DMS153 treated with DMSO at 0.1 percent for 48 hours (cell line): Measurements from ENCODE around the gene TRMT11.
A peak's percentile ranks its signal among the peaks of the same experiment; 100 is the strongest.
"Not testable (repeated sequence)": the region's sequence is repeated elsewhere in the genome, so short reads cannot be mapped to it uniquely, and the experiment has no call there.

Source experiments
- DNase-seq: peaks from one replicate; lab custom pipeline; 2025; ENCODE audit not compliant: unreplicated experiment; lab: John Stamatoyannopoulos, UW

TRMT11 gene

DNA sequence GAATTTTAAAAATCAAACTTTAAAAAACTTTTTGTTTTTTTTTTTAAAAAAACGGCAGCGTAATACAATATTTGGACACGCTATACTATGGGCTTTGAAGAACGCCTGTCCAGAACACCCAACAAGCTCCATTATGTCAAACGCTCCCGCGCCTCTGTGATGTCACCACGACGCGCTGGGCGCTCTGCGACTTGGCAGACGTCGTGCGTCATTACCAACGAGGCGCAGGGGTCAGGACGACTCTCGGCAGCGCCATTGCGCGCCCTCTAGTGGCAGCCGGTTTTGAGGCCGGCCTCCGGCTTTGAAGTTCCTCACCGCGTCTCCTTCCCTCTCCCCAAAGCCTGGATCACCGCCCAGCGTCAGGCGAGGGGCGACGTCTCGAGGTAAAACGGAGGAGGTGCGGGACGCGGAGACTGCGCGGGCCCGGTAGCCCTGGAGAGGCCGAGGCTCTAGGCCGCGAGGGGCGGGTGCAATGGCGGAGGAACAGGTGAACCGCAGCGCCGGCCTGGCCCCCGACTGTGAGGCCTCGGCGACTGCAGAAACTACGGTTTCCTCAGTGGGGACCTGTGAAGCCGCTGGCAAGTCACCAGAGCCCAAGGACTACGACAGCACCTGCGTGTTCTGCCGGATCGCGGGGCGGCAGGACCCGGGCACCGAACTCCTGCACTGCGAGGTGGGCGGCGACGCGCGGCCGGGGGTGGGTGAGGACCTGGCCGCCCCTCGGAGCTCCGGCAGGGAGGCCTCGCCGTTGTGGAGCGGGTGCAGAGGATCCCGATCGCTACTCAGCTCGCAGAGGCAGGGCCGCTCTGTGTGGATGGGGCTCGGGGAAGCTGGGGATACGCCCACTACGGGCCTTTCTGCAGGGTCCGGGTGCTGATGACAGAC lies 29.6 kb upstream of the TRMT11 start, which contains the start of gene HINT3:
HINT3 (plus strand) TSS at position 265 of the 885 bp plus-strand sequence; CDS start at position 473, 208 bp downstream.
- DNase-seq, result peak; percentile 95

DNA sequence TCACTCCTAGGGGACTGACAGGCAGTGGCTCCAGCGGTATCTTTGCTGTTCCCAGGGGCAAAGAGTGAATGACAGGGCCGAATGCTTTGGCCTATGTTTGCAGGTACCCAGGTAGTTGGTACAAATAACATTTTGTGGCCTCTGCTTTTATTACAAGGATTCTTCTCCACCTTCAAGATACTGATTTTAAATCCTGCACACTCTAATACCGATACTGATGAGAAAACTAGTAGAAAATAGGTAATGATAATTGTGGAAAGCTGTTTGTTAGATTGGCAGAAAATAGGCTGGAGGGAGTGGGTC lies 29.0 kb upstream of the TRMT11 start:
- no peak for DNase-seq

DNA sequence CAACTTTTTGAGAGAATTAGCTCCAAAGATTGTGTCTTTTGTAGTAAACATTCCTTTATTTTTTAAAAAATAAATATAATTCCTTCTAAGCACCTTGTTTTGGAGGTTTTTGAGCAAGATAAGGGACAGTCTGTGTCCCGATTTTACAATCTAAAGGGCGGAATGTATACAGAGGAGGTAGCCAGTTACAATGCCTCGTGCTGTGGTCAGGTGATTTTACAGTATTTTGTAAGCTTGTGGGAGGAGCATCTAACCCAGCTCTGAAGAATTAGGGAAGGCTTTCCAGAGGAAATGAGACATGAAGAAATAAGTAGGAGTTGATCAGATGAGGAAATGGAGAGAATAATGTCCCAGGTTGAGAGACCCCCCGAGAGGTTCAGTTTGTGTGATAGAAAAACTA lies 28.5 kb upstream of the TRMT11 start:
- no peak for DNase-seq

DNA sequence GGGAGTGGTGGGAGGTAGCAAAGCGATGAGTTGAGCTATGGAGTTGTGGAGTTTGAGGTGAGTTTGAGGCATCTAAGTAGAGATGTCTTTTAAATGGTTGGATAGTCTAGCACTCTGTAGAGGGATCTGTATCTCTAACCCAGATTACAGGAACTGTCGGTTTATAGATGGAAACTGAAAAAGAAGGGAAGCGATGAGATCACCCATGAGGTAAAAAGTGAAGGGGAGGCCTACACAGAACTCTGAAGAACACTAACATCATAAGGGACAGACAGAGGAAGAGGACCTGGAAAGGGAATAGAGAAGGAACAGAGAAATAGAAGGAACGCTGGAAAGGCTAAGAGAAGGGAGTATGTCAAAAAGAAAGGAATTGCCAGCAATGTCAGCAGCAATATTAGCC lies 27.3 kb upstream of the TRMT11 start:
- DNase-seq, result no peak

DNA sequence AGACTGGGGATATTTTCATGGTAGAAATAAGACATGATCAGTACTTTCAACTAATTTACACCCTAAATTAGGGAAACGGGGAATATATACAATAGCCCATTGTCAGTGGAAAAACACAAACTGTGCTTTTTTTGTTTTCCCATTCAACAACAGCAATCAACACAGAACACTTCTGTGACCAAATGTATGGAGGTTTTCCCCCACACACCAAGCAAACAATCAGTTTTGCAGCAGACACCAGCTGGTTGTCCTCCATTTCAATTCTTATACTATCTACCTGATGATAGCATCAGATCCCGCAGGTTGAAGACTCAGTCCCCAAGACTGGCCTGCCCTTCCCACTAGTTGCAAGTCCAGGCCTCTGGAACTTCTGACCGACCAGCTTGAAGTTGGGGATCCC lies 25.2 kb upstream of the TRMT11 start:
- no peak for DNase-seq

DNA sequence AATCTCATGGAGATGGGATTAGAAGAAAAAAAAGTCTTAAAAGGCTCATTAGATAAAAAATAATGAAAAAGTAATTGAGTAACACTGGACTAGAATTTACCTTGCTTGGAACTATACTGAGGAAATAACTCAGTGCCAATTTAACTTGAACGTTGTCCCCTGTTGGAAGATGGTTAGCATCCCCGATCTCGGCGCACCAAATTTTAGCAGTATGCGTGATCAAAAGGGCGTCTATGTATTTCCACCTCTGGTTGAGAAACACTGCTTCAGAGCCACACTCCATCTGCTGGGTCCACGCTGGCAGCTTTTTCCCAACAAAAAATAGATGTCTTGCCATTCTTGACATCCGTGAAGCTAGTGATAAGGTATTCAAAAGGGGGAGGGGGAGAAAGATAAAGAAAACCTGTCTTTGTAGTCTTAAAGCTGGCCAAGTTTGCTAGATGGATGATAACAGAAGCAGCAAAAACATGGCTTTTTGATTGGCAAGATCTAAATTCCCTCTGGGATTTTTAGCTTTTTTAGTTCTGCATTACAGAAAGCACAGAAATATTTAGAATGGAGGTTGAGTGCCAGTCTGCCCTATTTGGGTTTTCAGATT lies 23.3 kb upstream of the TRMT11 start:
- DNase-seq, result no peak

DNA sequence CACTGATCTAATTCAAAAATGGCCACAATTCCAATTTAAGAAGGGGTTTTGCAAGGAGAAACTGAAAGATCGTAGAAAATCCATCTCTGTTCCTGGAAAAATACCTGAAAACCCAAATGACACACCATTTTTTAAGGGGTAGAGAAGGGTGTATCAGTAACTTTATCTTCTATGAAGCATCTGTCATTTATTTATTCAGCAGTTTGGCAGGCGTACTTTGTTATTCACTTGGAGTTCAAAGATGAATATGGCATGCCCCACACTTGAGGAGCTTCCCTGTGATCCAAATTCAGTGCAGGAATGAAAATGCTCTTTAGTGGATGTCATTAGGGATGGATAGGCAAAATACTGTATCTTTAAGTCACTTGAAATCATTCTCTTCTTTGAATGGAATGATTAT lies 22.5 kb upstream of the TRMT11 start:
- no peak for DNase-seq

DNA sequence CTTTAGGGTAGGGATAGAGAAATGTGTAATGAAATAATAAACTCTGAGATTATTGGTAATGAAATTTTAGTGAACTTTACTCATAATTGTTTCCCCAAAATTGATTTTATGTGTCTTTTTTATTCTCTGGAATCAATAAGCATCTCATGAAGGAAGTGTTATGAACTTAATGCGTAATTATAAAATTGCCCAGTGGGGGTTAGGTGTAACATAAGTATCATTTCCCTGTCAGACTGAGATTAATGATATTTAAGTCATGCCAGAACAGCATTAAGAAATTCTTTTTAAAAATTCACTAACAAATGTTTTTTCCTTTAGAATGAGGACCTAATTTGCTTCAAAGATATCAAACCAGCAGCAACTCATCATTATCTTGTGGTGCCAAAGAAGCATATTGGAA lies 19.8 kb upstream of the TRMT11 start:
- no peak for DNase-seq

DNA sequence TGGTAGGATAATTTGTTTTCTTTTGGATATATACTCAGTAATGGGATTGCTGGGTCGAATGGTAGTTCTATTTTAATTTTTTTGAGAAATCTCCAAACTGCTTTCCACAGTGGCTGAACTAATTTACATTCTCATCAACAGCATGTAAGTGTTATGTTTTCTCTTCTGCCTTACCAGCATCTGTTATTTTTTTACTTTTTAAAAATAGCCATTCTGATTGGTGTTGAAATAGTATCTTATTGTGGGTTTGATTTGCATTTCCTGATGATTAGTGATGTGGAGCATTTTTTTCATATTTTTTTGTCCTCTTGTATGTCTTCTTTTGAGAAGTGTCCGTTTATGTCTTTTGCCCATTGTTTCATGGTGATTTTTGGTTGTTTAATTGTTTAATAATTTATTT lies 17.8 kb upstream of the TRMT11 start:
- DNase-seq, result no peak

DNA sequence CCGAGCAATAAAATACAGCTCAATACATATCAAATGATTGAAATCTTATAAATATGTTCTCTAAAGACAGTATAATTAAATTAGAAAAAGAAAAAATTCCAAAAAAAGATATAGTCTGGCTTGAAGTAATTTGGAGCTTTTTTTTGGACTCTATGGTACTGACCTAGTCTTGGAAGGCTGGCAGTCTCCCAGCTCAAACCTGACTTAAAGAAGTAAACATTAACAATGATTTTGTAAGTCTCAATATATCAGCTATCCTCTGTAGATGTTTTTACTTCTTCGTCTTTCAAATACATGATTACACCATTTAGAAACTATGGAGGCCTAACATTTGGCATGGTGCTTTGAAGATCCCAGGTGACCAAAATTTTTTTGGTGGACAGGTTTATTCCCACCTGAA lies 15.6 kb upstream of the TRMT11 start:
- no peak for DNase-seq

DNA sequence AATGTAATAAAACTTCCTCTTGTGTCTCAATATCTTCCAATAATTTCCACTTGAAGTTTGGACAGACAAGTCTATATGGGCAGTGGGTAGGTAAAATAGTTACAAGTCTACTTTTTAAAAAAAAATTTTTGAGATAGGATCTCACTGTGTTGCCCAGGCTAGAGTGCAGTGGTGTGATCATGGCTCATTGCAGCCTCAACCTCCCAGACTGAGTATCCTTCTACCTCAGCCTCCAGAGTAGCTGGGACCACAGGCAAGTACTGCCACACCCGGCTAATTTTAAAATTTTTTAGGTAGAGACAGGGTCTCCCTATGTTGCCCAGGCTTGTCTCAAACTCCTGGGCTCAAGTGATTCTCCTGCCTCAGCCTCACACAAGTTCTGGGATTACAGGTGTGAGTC lies 13.9 kb upstream of the TRMT11 start:
- not testable (repeated sequence) for DNase-seq

DNA sequence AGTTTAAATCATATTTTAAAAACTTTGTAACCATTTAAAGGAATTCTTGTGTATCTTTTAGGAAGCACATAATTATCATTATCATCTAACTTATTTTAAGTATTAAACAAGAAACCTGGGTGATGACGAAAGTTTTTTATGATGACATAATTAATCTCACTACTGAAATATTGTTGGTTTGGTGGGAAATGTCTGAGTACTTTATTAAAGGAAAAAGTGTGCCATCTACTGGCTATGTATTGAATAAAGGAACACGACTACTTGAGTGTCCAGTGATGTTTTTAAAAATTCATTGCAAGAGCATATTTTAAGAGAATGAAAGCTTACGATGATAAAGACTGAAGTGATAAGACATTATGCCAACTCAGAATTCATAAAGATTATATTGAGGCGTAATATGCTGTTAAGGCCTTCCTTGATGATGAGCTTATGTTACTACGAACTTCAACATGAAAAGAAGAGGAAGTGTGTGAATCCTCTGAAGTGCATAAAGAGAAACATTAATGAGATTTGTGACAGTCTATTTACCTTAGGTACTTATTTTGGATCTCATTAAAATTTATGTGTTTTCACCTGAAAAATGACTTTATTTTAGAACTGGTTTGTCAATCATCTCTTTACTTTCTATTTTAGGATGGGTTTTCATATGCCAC lies 12.0 kb upstream of the TRMT11 start:
- DNase-seq, result peak; percentile 56

DNA sequence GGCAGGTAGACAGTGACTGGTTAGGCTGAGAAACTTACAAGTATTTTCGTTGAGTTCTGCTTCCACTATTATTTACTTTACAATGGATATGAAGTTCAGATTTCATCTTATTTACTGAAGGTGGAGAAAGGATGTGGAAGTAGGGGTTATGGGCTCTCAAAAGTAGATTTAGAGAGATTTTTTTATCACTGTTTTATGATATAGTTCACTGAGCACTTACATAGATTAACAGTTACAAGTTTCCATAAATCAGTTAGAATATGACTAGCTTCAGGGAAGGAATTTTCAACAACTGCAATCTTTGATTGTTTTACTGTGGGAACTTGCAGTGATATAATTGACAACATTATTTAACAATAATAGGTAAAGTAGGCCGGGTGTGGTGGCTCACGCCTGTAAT lies 7.2 kb upstream of the TRMT11 start:
- no peak for DNase-seq

DNA sequence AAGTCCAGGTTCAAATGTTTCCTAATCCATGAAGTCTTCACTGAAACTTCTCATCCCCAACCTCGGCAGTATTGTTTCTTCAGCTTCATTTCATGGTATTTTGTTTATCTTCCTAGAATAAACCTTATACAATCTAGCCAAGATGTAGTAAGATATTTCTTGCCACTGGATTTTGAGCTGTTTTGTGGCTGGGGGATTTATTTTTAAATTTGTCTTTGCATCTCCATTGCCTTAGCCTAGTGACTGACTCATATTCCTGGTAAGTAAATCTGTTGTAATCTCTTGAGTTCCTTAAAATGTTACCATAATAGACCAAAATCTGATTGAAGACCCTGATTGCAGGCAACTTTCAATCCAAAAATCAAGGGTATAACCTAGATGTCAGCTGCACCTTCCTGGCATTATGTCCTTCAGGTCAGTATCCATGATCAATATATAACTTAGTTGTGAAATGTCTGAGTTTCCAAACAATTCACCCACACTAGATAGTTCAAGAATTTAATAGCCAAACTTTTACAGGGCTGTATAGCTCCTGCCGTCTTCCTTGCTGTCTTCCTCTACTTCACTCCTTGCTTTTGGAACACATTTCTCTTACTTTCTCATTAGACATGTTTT lies 4.7 kb upstream of the TRMT11 start:
- no peak for DNase-seq

DNA sequence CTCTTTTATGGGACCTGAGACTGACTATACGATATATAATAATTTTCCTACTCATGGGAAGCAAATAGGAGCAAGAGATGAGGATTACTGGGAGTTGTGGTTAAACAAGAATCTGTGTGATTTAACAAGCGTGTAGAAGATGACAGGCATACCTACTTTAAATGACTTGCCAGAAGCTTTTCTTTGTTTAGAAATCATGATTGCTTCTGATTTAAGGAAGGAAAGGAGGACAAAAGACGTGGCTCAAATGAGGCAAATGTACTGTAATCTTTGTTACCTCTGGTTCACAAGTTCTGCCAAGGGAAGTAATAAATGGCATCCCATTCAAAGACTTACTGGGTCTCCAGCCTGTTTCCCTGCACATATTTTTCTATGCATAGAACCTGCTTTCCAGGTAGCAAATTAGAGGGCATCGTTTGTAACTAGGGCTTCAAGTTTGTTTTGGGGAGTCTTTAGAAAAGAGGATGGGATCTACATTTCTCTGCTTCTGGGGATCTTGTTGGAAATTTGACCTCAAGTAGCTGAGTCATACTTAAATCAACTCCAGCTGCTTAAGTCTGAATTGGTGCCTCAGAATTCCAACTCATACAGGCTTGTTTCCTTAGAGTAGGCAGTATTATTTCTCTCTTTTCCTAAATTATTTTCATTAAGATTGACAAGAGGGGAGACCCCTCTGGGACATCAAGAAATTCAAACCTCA lies 2.9 kb upstream of the TRMT11 start:
- no peak for DNase-seq

DNA sequence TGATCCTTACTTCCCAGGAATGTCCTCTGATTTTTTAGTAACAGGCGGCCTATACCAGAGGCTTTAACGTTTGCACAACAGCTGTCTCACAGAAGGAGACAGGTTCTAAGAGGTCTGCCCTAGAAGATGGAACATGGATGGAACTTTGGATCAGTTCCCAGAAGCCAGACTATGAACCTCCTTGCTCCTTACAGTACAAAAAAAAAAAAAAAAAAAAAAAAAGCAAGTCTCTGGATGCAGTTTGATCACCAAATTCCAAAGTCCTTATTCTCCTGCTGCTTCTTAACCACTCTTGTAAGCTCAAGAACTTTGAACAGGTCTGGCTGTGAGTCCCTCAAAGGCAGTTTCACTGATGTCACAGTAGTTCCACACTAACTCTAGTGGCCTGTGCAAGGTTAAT lies 2.0 kb upstream of the TRMT11 start:
- no peak for DNase-seq

DNA sequence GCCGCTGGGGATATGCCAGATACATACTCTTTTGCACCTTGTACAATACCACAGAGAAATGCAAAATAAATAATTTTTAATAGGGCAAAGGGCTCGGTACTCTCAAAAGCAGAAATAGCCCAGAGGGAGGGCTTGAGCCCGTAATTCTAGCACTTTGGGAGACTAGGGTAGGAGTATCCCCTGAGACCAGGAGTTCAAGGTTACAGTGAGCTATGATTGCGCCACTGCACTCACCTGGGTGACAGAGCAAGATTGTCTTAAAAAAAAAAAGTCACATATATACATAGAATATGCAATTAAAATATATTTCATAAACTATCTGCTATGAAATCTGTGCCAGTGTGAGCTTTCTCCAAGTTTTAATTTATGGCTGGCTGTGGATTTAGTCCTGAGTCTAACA lies 818 bp upstream of the TRMT11 start:
- no peak for DNase-seq

DNA sequence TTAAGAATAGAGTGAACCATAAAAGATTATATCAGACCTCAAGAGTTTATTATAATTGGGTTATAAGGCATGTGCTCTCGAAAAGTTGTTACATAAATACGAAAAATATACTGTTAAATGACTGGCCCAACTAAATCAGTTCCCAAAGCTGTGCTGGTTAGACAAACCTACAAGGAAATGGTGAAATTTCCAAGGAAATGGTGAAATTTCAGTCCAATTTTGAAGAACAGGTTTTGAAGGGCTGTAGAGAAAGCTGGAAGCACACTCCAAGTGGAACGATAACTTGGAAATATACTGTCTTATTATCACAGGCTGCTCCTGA lies 400 bp upstream of the TRMT11 start:
- DNase-seq, result no peak

DNA sequence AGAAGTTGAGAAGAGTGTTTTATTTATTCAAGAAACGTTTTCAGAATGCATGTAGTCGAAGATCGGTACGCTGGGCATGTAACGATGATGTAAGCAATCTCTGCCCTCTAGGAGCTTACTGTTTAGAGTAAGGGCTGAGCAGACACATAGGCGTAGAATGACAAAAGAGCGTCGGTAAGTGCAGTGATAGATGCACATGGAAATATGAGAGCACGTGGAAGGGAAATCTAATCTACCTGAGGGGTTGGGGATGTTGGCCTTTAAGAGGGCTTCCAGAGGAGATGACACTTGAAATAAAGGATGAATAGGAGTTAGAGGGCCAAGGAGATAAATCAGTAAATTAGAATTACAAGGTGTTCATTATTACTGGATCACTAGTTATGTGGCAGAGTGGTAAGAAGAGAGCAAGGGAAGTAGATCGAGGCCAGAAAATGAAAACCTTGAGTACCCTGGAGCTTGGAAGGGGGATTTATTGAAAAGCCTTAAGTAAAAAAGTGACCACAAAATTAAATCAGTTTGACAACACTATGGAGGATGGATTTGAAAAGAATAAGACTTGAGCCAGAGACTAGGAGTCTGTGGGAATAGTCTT lies 782 bp downstream of the TRMT11 start:
- no peak for DNase-seq

DNA sequence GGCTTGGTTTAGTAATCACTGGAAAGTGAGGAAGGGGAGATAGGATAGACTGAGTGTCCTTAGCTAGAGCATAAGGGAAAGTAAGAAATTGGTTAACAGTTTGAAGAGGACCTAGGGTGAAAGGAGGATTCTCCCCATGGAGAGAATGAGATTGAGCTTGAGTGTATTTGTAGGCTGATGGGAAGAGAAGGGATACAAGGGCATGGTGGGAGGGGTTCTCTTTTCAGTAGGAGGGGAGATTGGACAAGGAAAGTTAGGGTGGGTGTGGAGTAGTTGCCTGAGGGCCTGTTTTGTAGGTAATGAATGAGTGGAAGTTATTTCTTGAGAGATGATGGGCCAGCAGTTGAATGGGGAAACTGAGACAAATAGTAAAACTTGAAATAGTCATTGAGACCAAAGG lies 1.9 kb downstream of the TRMT11 start:
- no peak for DNase-seq

DNA sequence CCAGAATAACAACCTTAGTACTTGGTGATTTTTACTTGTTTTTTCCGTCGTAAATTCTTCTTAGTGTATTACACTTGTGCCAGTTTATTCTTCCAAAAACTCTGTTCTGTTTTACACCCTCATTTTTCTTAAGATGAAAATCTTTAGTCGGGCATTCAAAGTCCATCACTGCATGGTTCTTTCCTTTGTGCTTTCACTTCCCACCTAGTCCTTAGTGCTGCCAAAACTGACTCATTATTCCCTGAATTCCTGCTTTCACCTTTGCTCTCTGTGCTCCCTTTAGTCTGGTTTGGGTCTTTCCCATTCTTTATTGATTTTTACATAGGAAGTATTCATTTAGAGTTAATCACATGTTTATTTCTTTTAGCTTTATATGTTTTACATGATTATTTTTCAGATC lies 3.3 kb downstream of the TRMT11 start:
- DNase-seq, result no peak
